HCT116 (cell line): Measurements from ENCODE around the gene KCTD19.

Source experiments
- EZH2 ChIP-seq: fragments of 200-600 bp; sonication (generic); IDR thresholded peaks from 2 replicates; pipeline ENCODE4 v1.6.1; 2017; ENCODE audit warnings: antibody characterized with exemption, mixed run types
- EZH2phosphoT487 ChIP-seq: fragments of 200-600 bp; IDR thresholded peaks from 2 replicates; pipeline ENCODE4 v1.6.1; 2018; ENCODE audit warnings: antibody characterized with exemption, borderline replicate concordance
- POLR2A ChIP-seq: IDR thresholded peaks from 2 replicates; pipeline ENCODE4 v1.7.0; 2011; ENCODE audit warnings: borderline replicate concordance; ENCODE audit not compliant: insufficient read depth, insufficient read length; ENCODE audit errors: extremely low read depth
- ZFX ChIP-seq: fragments of 450-650 bp; IDR thresholded peaks from 2 replicates; pipeline ENCODE4 v1.6.1; 2017
- TF ChIP-seq, protein P1 (sequence below): IDR thresholded peaks from 2 replicates; pipeline ENCODE4 v1.6.1; 2012
- TF ChIP-seq, protein P2 (sequence below), 3 experiments: fragments of 200-600 bp in 1 of 3; sonication (generic) in 1 of 3; IDR thresholded peaks in 2 of 3; conservative IDR thresholded peaks in 1 of 3; 2 replicates each; pipeline ENCODE4 v1.5.1; 2012 to 2017; ENCODE audit warnings: low read depth in 2 of 3, low read length in 2 of 3, antibody characterized with exemption in 1 of 3, borderline replicate concordance in 1 of 3, control low read depth in 1 of 3, mild to moderate bottlenecking in 1 of 3, mixed read lengths in 1 of 3, mixed run types in 1 of 3, moderate library complexity in 1 of 3; ENCODE audit not compliant: insufficient read depth in 1 of 3
- TF ChIP-seq, protein P3 (sequence below): IDR thresholded peaks from 2 replicates; pipeline ENCODE4 v1.6.1; 2012; ENCODE audit warnings: low read depth

DNA sequence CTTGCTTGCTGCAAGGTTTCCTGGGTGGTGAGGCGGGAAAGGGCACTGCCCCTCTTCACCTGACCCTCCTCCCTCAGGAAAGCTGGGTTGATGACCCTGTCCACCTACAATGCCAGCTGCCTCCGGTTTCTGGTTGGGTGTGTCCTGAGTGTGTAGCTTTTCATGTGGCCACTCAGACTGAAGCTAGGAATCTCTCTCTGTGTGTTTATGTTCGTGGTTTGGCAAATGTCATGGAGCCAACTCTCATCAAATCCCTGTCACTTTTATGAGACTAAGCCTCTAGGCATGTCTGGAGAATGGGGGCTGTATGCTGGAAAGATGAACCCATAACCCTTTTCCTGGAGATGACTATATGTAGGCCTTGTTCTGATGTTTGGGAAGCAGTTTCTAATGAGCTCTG, 30.1 kb downstream of the KCTD19 start:
- TF ChIP-seq, protein P1, sequence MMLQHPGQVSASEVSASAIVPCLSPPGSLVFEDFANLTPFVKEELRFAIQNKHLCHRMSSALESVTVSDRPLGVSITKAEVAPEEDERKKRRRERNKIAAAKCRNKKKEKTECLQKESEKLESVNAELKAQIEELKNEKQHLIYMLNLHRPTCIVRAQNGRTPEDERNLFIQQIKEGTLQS, result no peak
- no peak for TF ChIP-seq EZH2
- TF ChIP-seq, protein P2, sequence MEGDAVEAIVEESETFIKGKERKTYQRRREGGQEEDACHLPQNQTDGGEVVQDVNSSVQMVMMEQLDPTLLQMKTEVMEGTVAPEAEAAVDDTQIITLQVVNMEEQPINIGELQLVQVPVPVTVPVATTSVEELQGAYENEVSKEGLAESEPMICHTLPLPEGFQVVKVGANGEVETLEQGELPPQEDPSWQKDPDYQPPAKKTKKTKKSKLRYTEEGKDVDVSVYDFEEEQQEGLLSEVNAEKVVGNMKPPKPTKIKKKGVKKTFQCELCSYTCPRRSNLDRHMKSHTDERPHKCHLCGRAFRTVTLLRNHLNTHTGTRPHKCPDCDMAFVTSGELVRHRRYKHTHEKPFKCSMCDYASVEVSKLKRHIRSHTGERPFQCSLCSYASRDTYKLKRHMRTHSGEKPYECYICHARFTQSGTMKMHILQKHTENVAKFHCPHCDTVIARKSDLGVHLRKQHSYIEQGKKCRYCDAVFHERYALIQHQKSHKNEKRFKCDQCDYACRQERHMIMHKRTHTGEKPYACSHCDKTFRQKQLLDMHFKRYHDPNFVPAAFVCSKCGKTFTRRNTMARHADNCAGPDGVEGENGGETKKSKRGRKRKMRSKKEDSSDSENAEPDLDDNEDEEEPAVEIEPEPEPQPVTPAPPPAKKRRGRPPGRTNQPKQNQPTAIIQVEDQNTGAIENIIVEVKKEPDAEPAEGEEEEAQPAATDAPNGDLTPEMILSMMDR (IDR thresholded peaks at IDR 0.05 in 2 of 3, conservative IDR thresholded peaks at IDR 0.05 in 1 of 3; ENCODE audit: borderline replicate concordance in 1 of 3, insufficient read depth in 1 of 3, low read depth in 2 of 3, low read length in 2 of 3), result no peak
- TF ChIP-seq EZH2phosphoT487, result no peak
- TF ChIP-seq POLR2A, result no peak
- TF ChIP-seq, protein P3, sequence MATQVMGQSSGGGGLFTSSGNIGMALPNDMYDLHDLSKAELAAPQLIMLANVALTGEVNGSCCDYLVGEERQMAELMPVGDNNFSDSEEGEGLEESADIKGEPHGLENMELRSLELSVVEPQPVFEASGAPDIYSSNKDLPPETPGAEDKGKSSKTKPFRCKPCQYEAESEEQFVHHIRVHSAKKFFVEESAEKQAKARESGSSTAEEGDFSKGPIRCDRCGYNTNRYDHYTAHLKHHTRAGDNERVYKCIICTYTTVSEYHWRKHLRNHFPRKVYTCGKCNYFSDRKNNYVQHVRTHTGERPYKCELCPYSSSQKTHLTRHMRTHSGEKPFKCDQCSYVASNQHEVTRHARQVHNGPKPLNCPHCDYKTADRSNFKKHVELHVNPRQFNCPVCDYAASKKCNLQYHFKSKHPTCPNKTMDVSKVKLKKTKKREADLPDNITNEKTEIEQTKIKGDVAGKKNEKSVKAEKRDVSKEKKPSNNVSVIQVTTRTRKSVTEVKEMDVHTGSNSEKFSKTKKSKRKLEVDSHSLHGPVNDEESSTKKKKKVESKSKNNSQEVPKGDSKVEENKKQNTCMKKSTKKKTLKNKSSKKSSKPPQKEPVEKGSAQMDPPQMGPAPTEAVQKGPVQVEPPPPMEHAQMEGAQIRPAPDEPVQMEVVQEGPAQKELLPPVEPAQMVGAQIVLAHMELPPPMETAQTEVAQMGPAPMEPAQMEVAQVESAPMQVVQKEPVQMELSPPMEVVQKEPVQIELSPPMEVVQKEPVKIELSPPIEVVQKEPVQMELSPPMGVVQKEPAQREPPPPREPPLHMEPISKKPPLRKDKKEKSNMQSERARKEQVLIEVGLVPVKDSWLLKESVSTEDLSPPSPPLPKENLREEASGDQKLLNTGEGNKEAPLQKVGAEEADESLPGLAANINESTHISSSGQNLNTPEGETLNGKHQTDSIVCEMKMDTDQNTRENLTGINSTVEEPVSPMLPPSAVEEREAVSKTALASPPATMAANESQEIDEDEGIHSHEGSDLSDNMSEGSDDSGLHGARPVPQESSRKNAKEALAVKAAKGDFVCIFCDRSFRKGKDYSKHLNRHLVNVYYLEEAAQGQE, result no peak
- TF ChIP-seq ZFX, result no peak
